GM18526 (cell line): ENCODE measurements around the gene CHRNB1.

Source experiments
- POLR2A ChIP-seq: IDR thresholded peaks from 3 replicates; pipeline ENCODE4 v1.6.1; 2011; ENCODE audit not compliant: insufficient read length; ENCODE audit errors: extremely low read depth

The CHRNB1 gene

GRCh38 chr17:7440834-7441195 lies 4.0 kb upstream of the CHRNB1 start:
- TF ChIP-seq POLR2A: no peak

GRCh38 chr17:7441266-7441665 lies 3.6 kb upstream of the CHRNB1 start:
- no peak for TF ChIP-seq POLR2A

GRCh38 chr17:7442142-7442541 lies 2.7 kb upstream of the CHRNB1 start:
- no peak for TF ChIP-seq POLR2A

- no peak for TF ChIP-seq POLR2A
Measured at GRCh38 chr17:7443499-7444485, 1.1 kb upstream of the CHRNB1 start.

- no peak for TF ChIP-seq POLR2A
Measured at GRCh38 chr17:7445619-7445968, 733 bp downstream of the CHRNB1 start.

GRCh38 chr17:7448461-7448860 lies 3.6 kb downstream of the CHRNB1 start:
- TF ChIP-seq POLR2A: no peak

- no peak for TF ChIP-seq POLR2A
Measured at GRCh38 chr17:7459961-7460545, 15.2 kb downstream of the CHRNB1 start.

- no peak for TF ChIP-seq POLR2A
Measured at GRCh38 chr17:7460850-7461660, 16.2 kb downstream of the CHRNB1 start.

- TF ChIP-seq POLR2A: no peak
Measured at GRCh38 chr17:7462474-7463371, 17.9 kb downstream of the CHRNB1 start.

GRCh38 chr17:7463372-7463846 lies 18.5 kb downstream of the CHRNB1 start:
- no peak for TF ChIP-seq POLR2A

GRCh38 chr17:7464081-7464480 lies 19.2 kb downstream of the CHRNB1 start:
- no peak for TF ChIP-seq POLR2A

GRCh38 chr17:7465597-7466275 lies 20.9 kb downstream of the CHRNB1 start:
- TF ChIP-seq POLR2A: no peak

- no peak for TF ChIP-seq POLR2A
Measured at GRCh38 chr17:7466318-7466638, 21.4 kb downstream of the CHRNB1 start.

GRCh38 chr17:7466639-7467341 lies 21.9 kb downstream of the CHRNB1 start:
- TF ChIP-seq POLR2A: no peak
